Measurements from ENCODE around the gene B4GALT4.

B4GALT4 gene

DNA sequence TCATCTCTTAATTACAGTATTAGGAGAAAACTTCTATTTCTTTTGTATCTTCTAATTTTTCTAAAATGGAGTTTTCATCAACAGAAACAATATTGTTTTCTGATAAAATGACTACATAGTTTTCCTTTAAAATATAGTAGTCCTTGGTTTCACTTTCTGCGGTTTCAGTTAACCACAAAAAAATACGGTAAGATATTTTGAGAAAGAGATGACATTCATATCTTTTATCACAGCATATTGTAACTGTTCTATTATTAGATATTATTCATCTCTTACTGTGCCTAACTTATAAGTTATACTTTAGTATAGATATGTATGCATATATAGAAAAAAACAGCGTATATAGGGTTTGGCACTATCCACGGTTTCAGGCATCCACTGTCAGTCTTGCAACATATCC lies 2.3 kb downstream of the B4GALT4 start:
- in situ Hi-C loops (cut with MboI; ENCODE audit: low sequenced_read_pairs): no loop called here

DNA sequence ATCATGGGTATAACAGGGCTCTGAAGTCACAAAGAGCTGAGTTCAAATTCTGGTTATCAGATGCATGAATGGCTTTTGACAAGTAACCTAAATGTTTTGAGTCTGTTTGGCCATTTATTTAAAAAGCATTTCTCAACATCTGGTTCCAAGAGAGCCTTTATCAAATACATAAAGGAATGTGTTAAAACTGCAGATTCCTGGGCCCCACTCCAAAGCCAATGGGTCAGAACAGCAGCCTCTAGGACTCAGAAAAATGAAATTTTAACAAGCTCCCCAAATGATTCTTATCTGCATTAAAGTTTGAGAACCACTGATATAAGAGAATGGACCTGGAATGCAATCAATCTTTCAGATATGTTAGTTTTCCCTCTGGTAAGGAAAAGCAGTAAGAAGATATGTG lies 3.4 kb downstream of the B4GALT4 start:
- in situ Hi-C loops (cut with MboI; ENCODE audit: low sequenced_read_pairs): no loop called here

GRCh38 chr3:119236756-119237155 lies 3.9 kb downstream of the B4GALT4 start:
- in situ Hi-C loops (cut with MboI; ENCODE audit: low sequenced_read_pairs): no loop called here

DNA sequence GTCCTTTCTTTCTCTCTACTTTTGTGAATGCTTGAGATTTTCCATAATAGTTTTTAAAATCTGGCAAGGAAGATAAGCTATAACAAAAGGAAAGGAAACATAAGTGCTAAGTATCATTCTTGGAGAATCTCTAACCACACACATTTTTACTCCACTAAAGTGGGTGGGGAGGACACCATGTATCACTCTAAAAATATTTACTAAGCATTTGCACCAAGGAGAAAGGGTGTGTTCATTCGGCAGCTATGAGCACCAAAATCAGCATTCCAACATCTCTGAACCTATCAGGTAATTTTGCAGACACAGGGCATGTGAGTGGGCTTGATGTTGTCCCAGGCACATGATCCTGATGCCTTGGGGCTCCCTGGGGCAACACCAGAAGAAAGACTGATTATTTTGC lies 5.5 kb downstream of the B4GALT4 start:
- in situ Hi-C loops (cut with MboI; ENCODE audit: low sequenced_read_pairs): no loop called here

DNA sequence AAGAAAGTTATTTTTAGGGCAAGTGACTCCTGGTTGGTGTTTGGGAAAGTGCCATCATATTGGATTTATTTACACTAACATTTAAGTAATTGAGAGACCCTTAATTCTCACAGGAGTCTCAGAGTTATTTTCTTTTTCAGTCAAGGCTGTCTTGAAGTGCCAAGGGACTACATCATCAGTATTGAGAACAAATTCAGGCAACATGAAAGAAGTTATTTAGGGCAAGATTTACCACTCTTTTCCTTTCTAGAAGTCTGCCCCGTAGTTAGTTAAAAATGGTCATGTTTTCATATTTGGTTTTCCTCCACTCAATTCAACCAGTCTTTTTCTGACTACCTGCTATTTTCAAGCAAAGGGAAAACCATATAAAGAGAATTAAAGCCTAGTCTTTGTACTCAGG lies 6.1 kb downstream of the B4GALT4 start:
- in situ Hi-C loops (cut with MboI; ENCODE audit: low sequenced_read_pairs): no loop called here

- in situ Hi-C loops (cut with MboI; ENCODE audit: low sequenced_read_pairs): no loop called here
These were observed 9.9 kb downstream of the B4GALT4 start for GRCh38 chr3:119230745-119231144.

GRCh38 chr3:119230071-119230470 lies 10.6 kb downstream of the B4GALT4 start:
- in situ Hi-C loops (cut with MboI; ENCODE audit: low sequenced_read_pairs): no loop called here

DNA sequence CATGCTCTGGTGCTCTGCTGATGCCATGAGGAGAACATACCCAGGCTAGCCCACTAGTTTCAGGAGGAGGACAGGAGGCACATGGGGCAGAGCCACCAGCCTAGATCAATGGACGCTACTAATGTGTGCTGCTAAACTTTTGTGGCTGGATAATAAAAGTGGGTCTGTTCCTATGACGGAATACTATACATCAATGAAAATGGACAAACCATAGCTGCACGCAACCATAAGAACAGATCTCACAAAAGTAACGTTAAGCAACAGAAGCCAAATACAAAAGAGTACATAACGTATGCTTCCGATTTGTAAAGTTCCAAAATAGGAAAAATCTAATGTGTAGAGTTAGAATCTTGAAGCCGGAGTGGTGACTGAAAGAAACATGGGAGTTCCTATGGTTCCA lies 11.5 kb downstream of the B4GALT4 start:
- in situ Hi-C loops (cut with MboI; ENCODE audit: low sequenced_read_pairs): no loop called here

GRCh38 chr3:119228373-119229145 lies 12.1 kb downstream of the B4GALT4 start:
- in situ Hi-C loops (cut with MboI; ENCODE audit: low sequenced_read_pairs): no loop called here

GRCh38 chr3:119227070-119227850 lies 13.4 kb downstream of the B4GALT4 start:
- in situ Hi-C loops (cut with MboI; ENCODE audit: low sequenced_read_pairs): no loop called here

DNA sequence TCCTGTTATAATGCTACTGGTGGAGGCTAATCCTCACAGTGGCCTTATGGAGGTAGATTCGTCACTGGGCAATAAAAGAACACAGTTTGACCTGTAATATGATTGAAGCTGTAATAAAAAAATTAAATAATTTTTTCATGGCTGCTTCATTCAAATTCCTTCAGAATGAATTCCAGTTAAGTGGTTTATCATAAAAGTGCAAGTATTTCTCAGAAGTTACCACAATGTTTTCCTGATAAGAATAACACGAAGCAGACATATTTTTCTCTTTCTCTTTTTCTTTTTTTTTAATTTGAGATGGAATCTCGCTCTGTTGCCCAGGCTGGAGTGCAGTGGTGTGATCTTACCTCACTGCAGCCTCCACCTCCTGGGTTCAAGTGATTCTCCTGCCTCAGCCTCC lies 15.6 kb downstream of the B4GALT4 start:
- in situ Hi-C loops (cut with MboI; ENCODE audit: low sequenced_read_pairs): no loop called here

DNA sequence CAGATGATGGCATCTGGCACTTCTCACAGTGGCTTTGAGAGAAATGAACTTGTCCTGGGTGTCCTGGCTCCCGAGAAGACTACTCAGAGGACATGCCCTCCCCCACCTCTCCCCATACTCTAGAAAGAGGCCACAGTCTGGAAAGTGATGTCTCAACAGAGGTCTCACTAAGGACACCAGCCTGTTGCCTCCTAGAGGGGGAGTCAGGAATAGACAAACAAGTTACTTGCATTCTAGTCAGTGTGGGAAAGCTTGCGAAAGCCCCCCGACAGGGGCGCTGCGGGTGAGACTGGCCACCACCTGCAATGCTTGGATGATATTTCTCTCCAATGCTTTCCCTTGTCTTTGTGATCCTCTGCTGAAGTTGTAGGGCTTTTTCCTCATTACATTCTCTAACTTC lies 17.2 kb downstream of the B4GALT4 start:
- in situ Hi-C loops (cut with MboI; ENCODE audit: low sequenced_read_pairs): no loop called here

GRCh38 chr3:119222391-119222790 lies 18.3 kb downstream of the B4GALT4 start:
- in situ Hi-C loops (cut with MboI; ENCODE audit: low sequenced_read_pairs): no loop called here

GRCh38 chr3:119221779-119222320 lies 18.8 kb downstream of the B4GALT4 start:
- in situ Hi-C loops (cut with MboI; ENCODE audit: low sequenced_read_pairs): no loop called here

- in situ Hi-C loops (cut with MboI; ENCODE audit: low sequenced_read_pairs): no loop called here
These were observed 19.6 kb downstream of the B4GALT4 start for GRCh38 chr3:119220970-119221667.

GRCh38 chr3:119220198-119220597 lies 20.5 kb downstream of the B4GALT4 start:
- in situ Hi-C loops (cut with MboI; ENCODE audit: low sequenced_read_pairs): no loop called here

DNA sequence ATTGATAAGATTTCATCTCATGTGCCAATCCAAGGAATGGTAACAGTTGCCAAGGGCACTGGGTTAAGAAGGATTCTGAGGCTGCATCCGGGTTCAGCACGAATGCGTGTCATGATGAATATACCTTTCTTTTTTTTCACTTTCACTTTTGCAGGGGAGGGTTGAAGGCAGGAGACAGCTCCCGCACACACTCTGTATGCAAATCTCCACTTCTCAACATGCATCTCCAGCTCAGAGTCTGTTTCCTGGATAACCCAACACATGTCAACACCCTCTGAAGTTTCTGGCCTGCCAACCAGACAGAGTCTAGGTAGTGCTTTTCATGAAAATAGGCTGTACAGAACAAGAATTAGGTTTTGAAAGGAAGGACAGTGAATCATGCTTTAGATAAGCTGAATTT lies 21.6 kb downstream of the B4GALT4 start:
- in situ Hi-C loops (cut with MboI; ENCODE audit: low sequenced_read_pairs): no loop called here

GRCh38 chr3:119211803-119212202 lies 28.9 kb downstream of the B4GALT4 start:
- in situ Hi-C loops (cut with MboI; ENCODE audit: low sequenced_read_pairs): no loop called here

- in situ Hi-C loops (cut with MboI; ENCODE audit: low sequenced_read_pairs): no loop called here
These were observed 29.5 kb downstream of the B4GALT4 start for GRCh38 chr3:119211193-119211592.

DNA sequence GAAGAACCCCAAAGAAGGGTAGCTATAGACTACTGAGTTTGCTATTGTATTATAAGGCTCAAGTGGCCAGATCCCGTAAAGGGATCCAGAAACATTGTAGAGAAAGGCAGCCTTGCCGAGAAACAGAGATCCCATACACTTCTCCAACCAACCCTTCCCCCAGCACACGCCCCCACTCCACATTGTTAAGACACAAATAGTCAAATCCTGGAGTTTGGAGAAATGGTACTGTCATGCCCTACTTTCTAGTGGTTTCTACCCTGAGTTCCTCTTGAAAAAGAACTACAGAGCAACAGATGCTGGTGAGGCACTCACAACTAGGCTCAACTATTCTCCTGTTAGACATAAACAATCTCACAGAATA lies 33.2 kb downstream of the B4GALT4 start:
- in situ Hi-C loops (cut with MboI; ENCODE audit: low sequenced_read_pairs): no loop called here

Data from HL-60/S4 treated with retinoic acid at 250 ng/mL for 4 days and 3 days (cell line).